ENCODE data around the gene KIF2C.
A peak's percentile ranks its signal among the peaks of the same experiment; 100 is the strongest.

Gene KIF2C

GRCh38 chr1:44775930-44776729 is 36.5 kb downstream of the KIF2C start:
- TF ChIP-seq ZFX (IDR thresholded peaks at IDR 0.05) (peak; percentile 48; the same call in 1 of the 2 replicates), CTCF (conservative IDR thresholded peaks at IDR 0.05) (no peak)
- H3K27ac ChIP-seq, result peak overlapping the region; percentile 94

- no peak for TF ChIP-seq ZFX (IDR thresholded peaks at IDR 0.05)
- no peak for TF ChIP-seq CTCF (conservative IDR thresholded peaks at IDR 0.05)
- peak overlapping the region; percentile 94 for H3K27ac ChIP-seq
These were observed 37.1 kb downstream of the KIF2C start for GRCh38 chr1:44776730-44777068.

GRCh38 chr1:44777547-44777946 is 37.9 kb downstream of the KIF2C start:
- TF ChIP-seq ZFX (IDR thresholded peaks at IDR 0.05) (no peak), CTCF (conservative IDR thresholded peaks at IDR 0.05) (no peak)
- peak overlapping the region; percentile 94 for H3K27ac ChIP-seq

GRCh38 chr1:44777969-44778635 is 38.5 kb downstream of the KIF2C start:
- H3K27ac ChIP-seq, result peak overlapping the region; percentile 94
- TF ChIP-seq CTCF (conservative IDR thresholded peaks at IDR 0.05) (no peak), ZFX (IDR thresholded peaks at IDR 0.05) (no peak)

- no peak for TF ChIP-seq CTCF (conservative IDR thresholded peaks at IDR 0.05)
- no peak for TF ChIP-seq ZFX (IDR thresholded peaks at IDR 0.05)
- no peak overlapping the region for H3K27ac ChIP-seq
These were observed 39.3 kb downstream of the KIF2C start for GRCh38 chr1:44778705-44779576.

GRCh38 chr1:44780583-44781121 is 41.0 kb downstream of the KIF2C start:
- no peak for TF ChIP-seq CTCF (conservative IDR thresholded peaks at IDR 0.05)
- TF ChIP-seq ZFX (IDR thresholded peaks at IDR 0.05), result no peak
- no peak overlapping the region for H3K27ac ChIP-seq

Measured in C4-2B (cell line).